Left lung (tissue), 10 donors: ENCODE results near the gene C6orf89. TPM values are rescaled to one million over a fixed set of nuclear protein-coding genes. Genes with fewer than 3 reads are reported as not detected.
A peak's percentile ranks its signal among the peaks of the same experiment; 100 is the strongest.

Experiments
- ATAC-seq: fragments of 200-7000 bp; cut with Tn5 transposase; one replicate; pipeline ENCODE4 v1.9.1; 2020; ENCODE audit warnings: moderate library complexity
- DNase-seq, 4 donors: peaks; one replicate each; pipeline ENCODE4 v3.0.0-alpha.2; 2013 to 2020
- H3K27ac ChIP-seq, 2 donors: fragments of 200-600 bp; sonication (generic) in 1 of 2; one replicate each; pipeline versions ENCODE4 v1.5.0 to v1.8.0; 2020 to 2021
- H3K27me3 ChIP-seq, 2 donors: fragments of 200-600 bp; sonication (generic) in 1 of 2; one replicate each; pipeline versions ENCODE4 v1.5.0 to v1.8.0; 2020 to 2021
- H3K36me3 ChIP-seq, 2 donors: fragments of 200-600 bp; sonication (generic) in 1 of 2; one replicate each; pipeline versions ENCODE4 v1.5.0 to v1.8.0; 2020 to 2021
- H3K4me1 ChIP-seq, 2 donors: fragments of 200-600 bp; one replicate each; pipeline ENCODE4 v1.8.0; 2021
- H3K4me3 ChIP-seq, 2 donors: fragments of 200-600 bp; sonication (generic) in 1 of 2; one replicate each; pipeline versions ENCODE4 v1.5.0 to v1.8.0; 2020 to 2021; ENCODE audit warnings: mild to moderate bottlenecking in 1 of 2
- H3K9me3 ChIP-seq, 2 donors: fragments of 200-600 bp; sonication (generic) in 1 of 2; one replicate each; pipeline versions ENCODE4 v1.5.0 to v1.8.0; 2020 to 2021
- intact Hi-C, 2 donors: fragments of 100-400 bp; cut with DNase I; formaldehyde crosslinking; loops; one replicate each; pipeline versions ENCODE4 v1.11.2 to v1.14.2; 2022
- polyA plus RNA-seq, 6 donors: library from polyadenylated mRNA; unstranded; fragments of 120-200 nt; gene quantifications; one replicate each; pipeline ENCODE4 v1.2.1, GENCODE V29; 2013; ENCODE audit not compliant: insufficient read length in 6 of 6
- total RNA-seq, 2 donors: library from RNA; stranded (reverse); fragmentation: NEBNext Ultra II Directional; extraction: Animal tissue kit (Norgen Biotek cat#: 25700); gene quantifications; one replicate each; pipeline ENCODE4 v1.2.1, GENCODE V29; 2021
- TF ChIP-seq, protein P1 (sequence below), 2 donors: fragments of 200-600 bp; sonication (generic) in 1 of 2; IDR thresholded peaks; one replicate each; pipeline versions ENCODE4 v1.5.0 to v1.8.0; 2021; ENCODE audit warnings: antibody characterized with exemption in 2 of 2
- donor health status: DM: no; HTN: yes; CAD: no.
- donor health status: DM: no; HTN: no; CAD: no.

Gene C6orf89
- total and polyA plus RNA-seq, 8 donors: 43.8 to 59.6 (median 48.0) TPM

DNA sequence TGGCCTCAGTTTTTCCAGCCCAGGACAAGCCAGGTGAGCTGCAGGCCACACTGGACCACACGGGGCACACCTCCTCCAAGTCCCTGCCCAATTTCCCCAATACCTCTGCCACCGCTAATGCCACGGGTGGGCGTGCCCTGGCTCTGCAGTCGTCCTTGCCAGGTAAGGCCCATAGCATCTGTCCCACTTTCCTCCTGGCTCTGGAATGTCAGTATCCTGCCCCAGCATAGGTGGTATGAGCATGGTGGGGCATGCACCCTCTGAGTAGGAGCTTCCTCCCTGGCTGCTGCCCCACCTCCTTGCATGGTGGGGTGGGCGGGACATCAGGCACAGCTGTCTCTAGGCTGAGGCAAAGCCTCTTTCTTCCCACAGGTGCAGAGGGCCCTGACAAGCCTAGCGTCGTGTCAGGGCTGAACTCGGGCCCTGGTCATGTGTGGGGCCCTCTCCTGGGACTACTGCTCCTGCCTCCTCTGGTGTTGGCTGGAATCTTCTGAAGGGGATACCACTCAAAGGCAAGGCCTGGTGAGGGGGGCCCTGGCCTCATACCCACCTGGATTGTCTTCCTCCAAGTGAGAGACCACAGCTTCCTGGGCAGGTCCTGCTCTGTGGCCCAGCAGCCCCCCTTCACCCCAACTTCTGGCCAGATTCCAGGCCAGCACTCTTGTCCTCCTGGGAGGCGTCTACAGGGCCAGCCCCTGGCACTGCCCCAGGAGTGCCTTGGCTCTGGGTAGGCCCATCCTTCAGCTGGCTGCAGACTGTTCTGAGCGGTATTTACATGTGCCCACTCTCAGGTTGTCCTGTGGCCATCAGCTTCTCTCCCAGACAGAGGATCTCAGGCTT, 77.9 kb downstream of the C6orf89 start:
- intact Hi-C loops: no loop called here
- no peaks in the 10 kb centered on the region for H3K9me3 ChIP-seq
- peaks cover 0 to 24% of the 10 kb centered on the region in 2 donors for H3K36me3 ChIP-seq
- peaks cover 0 to 17% of the 10 kb centered on the region in 2 donors for H3K27me3 ChIP-seq
- H3K4me3 ChIP-seq: no peak overlapping the region
- peak in 2 of 4 donors; percentile 20 to 71 for DNase-seq
- H3K27ac ChIP-seq: peak overlapping the region in 1 of 2 donors; percentile 20
- peak; percentile 44 for ATAC-seq
- peaks cover 0 to 26% of the 10 kb centered on the region in 2 donors for H3K4me1 ChIP-seq
- TF ChIP-seq, protein P1, sequence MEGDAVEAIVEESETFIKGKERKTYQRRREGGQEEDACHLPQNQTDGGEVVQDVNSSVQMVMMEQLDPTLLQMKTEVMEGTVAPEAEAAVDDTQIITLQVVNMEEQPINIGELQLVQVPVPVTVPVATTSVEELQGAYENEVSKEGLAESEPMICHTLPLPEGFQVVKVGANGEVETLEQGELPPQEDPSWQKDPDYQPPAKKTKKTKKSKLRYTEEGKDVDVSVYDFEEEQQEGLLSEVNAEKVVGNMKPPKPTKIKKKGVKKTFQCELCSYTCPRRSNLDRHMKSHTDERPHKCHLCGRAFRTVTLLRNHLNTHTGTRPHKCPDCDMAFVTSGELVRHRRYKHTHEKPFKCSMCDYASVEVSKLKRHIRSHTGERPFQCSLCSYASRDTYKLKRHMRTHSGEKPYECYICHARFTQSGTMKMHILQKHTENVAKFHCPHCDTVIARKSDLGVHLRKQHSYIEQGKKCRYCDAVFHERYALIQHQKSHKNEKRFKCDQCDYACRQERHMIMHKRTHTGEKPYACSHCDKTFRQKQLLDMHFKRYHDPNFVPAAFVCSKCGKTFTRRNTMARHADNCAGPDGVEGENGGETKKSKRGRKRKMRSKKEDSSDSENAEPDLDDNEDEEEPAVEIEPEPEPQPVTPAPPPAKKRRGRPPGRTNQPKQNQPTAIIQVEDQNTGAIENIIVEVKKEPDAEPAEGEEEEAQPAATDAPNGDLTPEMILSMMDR (IDR thresholded peaks at IDR 0.05): no peak

DNA sequence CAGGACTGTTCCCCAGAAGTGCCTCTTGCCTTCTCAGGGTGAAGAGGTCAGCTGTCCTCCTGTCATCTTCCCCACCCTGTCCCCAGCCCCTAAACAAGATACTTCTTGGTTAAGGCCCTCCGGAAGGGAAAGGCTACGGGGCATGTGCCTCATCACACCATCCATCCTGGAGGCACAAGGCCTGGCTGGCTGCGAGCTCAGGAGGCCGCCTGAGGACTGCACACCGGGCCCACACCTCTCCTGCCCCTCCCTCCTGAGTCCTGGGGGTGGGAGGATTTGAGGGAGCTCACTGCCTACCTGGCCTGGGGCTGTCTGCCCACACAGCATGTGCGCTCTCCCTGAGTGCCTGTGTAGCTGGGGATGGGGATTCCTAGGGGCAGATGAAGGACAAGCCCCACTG, 78.6 kb downstream of the C6orf89 start:
- Histone ChIP-seq H3K4me1 (peaks cover 0 to 26% of the 10 kb centered on the region in 2 donors), H3K9me3 (no peaks in the 10 kb centered on the region), H3K36me3 (peaks cover 0 to 31% of the 10 kb centered on the region in 2 donors), H3K4me3 (no peak overlapping the region), H3K27ac (no peak overlapping the region), H3K27me3 (peaks cover 0 to 17% of the 10 kb centered on the region in 2 donors)
- DNase-seq: no peak
- intact Hi-C loops: no loop called here
- no peak for ATAC-seq
- TF ChIP-seq, protein P1 (IDR thresholded peaks at IDR 0.05): no peak

DNA sequence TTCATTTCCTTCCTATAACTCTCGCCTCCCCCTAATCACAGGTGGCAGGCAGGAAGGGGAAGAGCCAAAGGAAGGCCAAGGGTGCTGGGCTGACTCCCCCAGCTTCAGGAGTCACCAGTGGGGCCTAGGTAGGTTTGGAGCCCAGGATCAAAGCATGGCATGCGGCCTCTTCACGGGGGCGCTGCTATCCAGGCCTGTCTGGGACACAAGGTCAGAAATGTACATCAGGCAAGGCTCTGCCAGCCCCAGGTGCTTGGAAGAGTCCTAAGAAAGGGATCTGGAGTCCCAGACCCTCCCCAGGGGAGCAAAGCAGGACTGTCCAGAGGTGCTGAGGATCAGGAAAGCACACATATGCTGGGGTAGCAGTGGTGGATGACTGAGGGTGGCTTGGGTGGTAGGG, 79.2 kb downstream of the C6orf89 start:
- H3K4me3 ChIP-seq: no peak overlapping the region
- DNase-seq (no peak), ATAC-seq (no peak)
- H3K27me3 ChIP-seq: peaks cover 0 to 17% of the 10 kb centered on the region in 2 donors
- H3K9me3 ChIP-seq: no peaks in the 10 kb centered on the region
- peaks cover 0 to 26% of the 10 kb centered on the region in 2 donors for H3K4me1 ChIP-seq
- intact Hi-C loops: no loop called here
- peaks cover under 1 to 36% of the 10 kb centered on the region in 2 donors for H3K36me3 ChIP-seq
- H3K27ac ChIP-seq: no peak overlapping the region
- TF ChIP-seq, protein P1 (IDR thresholded peaks at IDR 0.05): no peak

DNA sequence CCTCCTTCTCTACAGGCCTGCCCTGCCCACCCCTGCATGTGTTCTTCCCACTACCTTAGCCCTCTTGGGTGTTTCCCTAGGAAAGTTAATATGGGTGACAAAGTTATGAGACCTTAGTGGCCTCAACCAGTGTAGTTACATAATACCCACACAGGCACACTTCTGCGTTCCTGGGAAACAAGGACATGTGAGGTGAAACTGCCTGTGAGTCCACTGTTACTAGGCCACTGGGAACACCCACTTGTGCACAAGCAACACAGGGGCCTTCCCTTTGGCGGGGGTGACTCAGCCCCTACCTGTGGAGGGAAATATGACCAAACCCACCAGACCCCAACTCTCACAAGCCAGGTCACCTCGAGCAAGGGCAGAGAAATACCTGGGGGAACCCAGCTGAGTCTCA, 81.5 kb downstream of the C6orf89 start:
- peaks cover 0 to 23% of the 10 kb centered on the region in 2 donors for H3K4me1 ChIP-seq
- intact Hi-C loops: no loop called here
- no peaks in the 10 kb centered on the region for H3K9me3 ChIP-seq
- H3K36me3 ChIP-seq: peaks cover 6 to 60% of the 10 kb centered on the region in 2 donors
- H3K27ac ChIP-seq: no peak overlapping the region
- no peaks in the 10 kb centered on the region for H3K27me3 ChIP-seq
- TF ChIP-seq, protein P1 (IDR thresholded peaks at IDR 0.05): no peak
- no peak overlapping the region for H3K4me3 ChIP-seq
- DNase-seq (no peak), ATAC-seq (no peak)

DNA sequence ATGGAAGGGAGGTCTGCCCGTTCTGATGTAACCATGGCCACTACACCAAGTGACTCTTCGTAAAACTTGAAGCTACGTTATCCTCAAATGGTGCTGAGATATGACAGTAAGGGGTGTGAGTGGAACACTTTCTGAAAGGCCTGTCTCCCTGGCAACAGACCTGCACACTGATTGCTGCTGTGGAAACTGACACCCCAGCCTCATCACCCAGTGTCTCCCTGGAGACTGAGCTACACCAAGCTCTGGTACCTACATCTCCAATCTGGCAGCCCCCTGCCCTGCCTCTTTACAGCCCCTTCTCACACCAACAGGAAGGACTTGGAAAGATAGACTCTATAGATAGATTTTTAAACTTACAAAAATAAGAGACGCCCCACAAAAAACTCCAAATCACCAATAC, 82.0 kb downstream of the C6orf89 start:
- Histone ChIP-seq H3K27me3 (no peaks in the 10 kb centered on the region), H3K27ac (no peak overlapping the region), H3K36me3 (peaks cover 6 to 65% of the 10 kb centered on the region in 2 donors), H3K9me3 (no peaks in the 10 kb centered on the region), H3K4me3 (no peak overlapping the region), H3K4me1 (peaks cover 0 to 23% of the 10 kb centered on the region in 2 donors)
- ATAC-seq: no peak
- DNase-seq: no peak
- intact Hi-C loops: no loop called here
- TF ChIP-seq, protein P1 (IDR thresholded peaks at IDR 0.05): no peak
